Heart right ventricle (tissue), 16 donors: ENCODE data around the gene GPRC5C. TPM values are rescaled to one million over a fixed set of nuclear protein-coding genes. Genes with fewer than 3 reads are reported as not detected.
A peak's percentile ranks its signal among the peaks of the same experiment; 100 is the strongest.

Experiments
- ATAC-seq, 8 donors: fragments of 200-7000 bp; cut with Tn5 transposase; one replicate each; pipeline ENCODE4 v1.9.1; 2020; ENCODE audit warnings: mild to moderate bottlenecking in 8 of 8, moderate library complexity in 8 of 8, moderate number of reproducible peaks in 1 of 8
- DNase-seq, 2 donors: peaks; one replicate each; pipeline ENCODE4 v3.0.0-alpha.2; 2020
- H3K27ac ChIP-seq, 10 donors: fragments of 200-600 bp; sonication (generic) in 2 of 10; one replicate each; pipeline versions ENCODE4 v1.5.0 to v1.8.0; 2020 to 2022; ENCODE audit warnings: mild to moderate bottlenecking in 3 of 10
- H3K27me3 ChIP-seq, 7 donors: fragments of 200-600 bp; one replicate each; pipeline ENCODE4 v1.8.0; 2021 to 2022; ENCODE audit warnings: mild to moderate bottlenecking in 2 of 7
- H3K36me3 ChIP-seq, 9 donors: fragments of 200-600 bp; sonication (generic) in 1 of 9; one replicate each; pipeline versions ENCODE4 v1.5.0 to v1.8.0; 2020 to 2022; ENCODE audit warnings: mild to moderate bottlenecking in 2 of 9
- H3K4me1 ChIP-seq, 9 donors: fragments of 200-600 bp; sonication (generic) in 1 of 9; one replicate each; pipeline versions ENCODE4 v1.5.0 to v1.8.0; 2020 to 2022; ENCODE audit warnings: mild to moderate bottlenecking in 4 of 9
- H3K4me3 ChIP-seq, 10 donors: fragments of 200-600 bp; sonication (generic) in 2 of 10; one replicate each; pipeline versions ENCODE4 v1.5.0 to v1.8.0; 2020 to 2022; ENCODE audit warnings: mild to moderate bottlenecking in 7 of 10, moderate library complexity in 2 of 10
- H3K9me3 ChIP-seq, 11 donors: fragments of 200-600 bp in 10 of 11; sonication (generic) in 2 of 11; one replicate each; pipeline versions ENCODE4 v1.5.0 to v1.8.0; 2013 to 2022; ENCODE audit warnings: mild to moderate bottlenecking in 2 of 11, control low read depth in 1 of 11, moderate library complexity in 1 of 11
- WGBS, 2 donors: extraction: QIAGEN DNeasy Blood & Tissue Kit; methylation state at CpG; one replicate each; pipeline ENCODE4 v1.1.7; 2013; ENCODE audit warnings: inconsistent platforms in 1 of 2; 5-methylcytosine and 5-hydroxymethylcytosine counted together
- intact Hi-C, 10 donors: fragments of 100-400 bp; cut with DNase I; formaldehyde crosslinking; loops; one replicate each; pipeline versions ENCODE4 v1.11.1 to v1.14.2; 2022
- polyA plus RNA-seq, 2 donors: library from polyadenylated mRNA; stranded (reverse); fragments of 200-250 nt; gene quantifications; one replicate each; pipeline ENCODE4 v1.2.3, GENCODE V29; 2013
- total RNA-seq, 10 donors: library from RNA; stranded (reverse); fragmentation: NEBNext Ultra II Directional in 3 of 10; extraction: Animal tissue kit (Norgen Biotek cat#: 25700) in 3 of 10; gene quantifications; one replicate each; pipeline versions ENCODE4 v1.2.1 to v1.2.4, GENCODE V29; 2021 to 2023
- TF ChIP-seq, protein P1 (sequence below), 9 donors: fragments of 200-600 bp; sonication (generic) in 2 of 9; IDR thresholded peaks; one replicate each; pipeline versions ENCODE4 v1.5.0 to v1.8.0; 2021 to 2022; ENCODE audit warnings: antibody characterized with exemption in 9 of 9, mild to moderate bottlenecking in 5 of 9, moderate library complexity in 1 of 9
- donor health status: Arrhythmogenic right ventricular cardiomyopathy.
- donor health status: ischemic (EF 13 %, LVEDD 7.1; RV severe dilation, severe dysfunction).
- donor health status: healthy with polysubstance abuse.
- donor health status: DM: no; HTN: yes; CAD: no.
- donor health status: DM: no; HTN: no; CAD: no.
- donor health status: ischemic (EF 25% LVEDD 6.9; RV normal size, moderate dysfunction).
- donor health status: ischemic (EF 25% LVEDD 5.7; RV mildly dilated, moderate dysfunction).
- donor health status: healthy.
- donor health status: DM: yes; HTN: yes; CAD: no.
- donor health status: Ischemic cardiomyopathy.
- donor health status: ischemic (EF 35%, LVEDD 5.7; RV mildly dilated, moderate dysfunction).
- donor health status: nonischemic (EF 11% LVEDD 7.7; RV severe dilation, severe dysfunction).
- donor health status: DM: yes; HTN: yes; CAD: no.
- donor health status: PGD.
- donor health status: ischemic (EF 29% LVEDD 5.4; RV normal size, mild dysfunction).
- donor health status: nonischemic (EF 23%, LVEDD 6.1; RV moderate dilation, normal function).

GPRC5C gene
- total and polyA plus RNA-seq, 12 donors = 28.0 to 41.0 (median 32.5) TPM

GRCh38 chr17:74444406-74444805 lies 12.5 kb downstream of the GPRC5C start:
- peak in 1 of 2 donors; percentile 63 for DNase-seq
- no peaks in the 10 kb centered on the region for H3K9me3 ChIP-seq
- peaks cover 28 to 71% (median 59%) of the 10 kb centered on the region in 9 donors for H3K4me1 ChIP-seq

GRCh38 chr17:74445158-74445557 lies 13.3 kb downstream of the GPRC5C start:
- intact Hi-C loops = loop anchor here in 1 of 10 donors (10.0 kb wide), 1 partner anchor 230 kb away; the partner anchor contains the start of gene TTYH2
- no peak for ATAC-seq
- WGBS, 2 donors = 83 to 85% methylated on average over 7 of the region's 7 CpGs
- Histone ChIP-seq H3K27me3 (no peaks in the 10 kb centered on the region), H3K27ac (peak overlapping the region in 8 of 10 donors; percentile 87 to 97 (median 90)), H3K36me3 (peaks cover 0 to 27% (median 0%) of the 10 kb centered on the region in 9 donors), H3K9me3 (no peaks in the 10 kb centered on the region), H3K4me1 (peaks cover 28 to 78% (median 59%) of the 10 kb centered on the region in 9 donors), H3K4me3 (no peak overlapping the region)
- TF ChIP-seq, protein P1, sequence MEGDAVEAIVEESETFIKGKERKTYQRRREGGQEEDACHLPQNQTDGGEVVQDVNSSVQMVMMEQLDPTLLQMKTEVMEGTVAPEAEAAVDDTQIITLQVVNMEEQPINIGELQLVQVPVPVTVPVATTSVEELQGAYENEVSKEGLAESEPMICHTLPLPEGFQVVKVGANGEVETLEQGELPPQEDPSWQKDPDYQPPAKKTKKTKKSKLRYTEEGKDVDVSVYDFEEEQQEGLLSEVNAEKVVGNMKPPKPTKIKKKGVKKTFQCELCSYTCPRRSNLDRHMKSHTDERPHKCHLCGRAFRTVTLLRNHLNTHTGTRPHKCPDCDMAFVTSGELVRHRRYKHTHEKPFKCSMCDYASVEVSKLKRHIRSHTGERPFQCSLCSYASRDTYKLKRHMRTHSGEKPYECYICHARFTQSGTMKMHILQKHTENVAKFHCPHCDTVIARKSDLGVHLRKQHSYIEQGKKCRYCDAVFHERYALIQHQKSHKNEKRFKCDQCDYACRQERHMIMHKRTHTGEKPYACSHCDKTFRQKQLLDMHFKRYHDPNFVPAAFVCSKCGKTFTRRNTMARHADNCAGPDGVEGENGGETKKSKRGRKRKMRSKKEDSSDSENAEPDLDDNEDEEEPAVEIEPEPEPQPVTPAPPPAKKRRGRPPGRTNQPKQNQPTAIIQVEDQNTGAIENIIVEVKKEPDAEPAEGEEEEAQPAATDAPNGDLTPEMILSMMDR (IDR thresholded peaks at IDR 0.05) = no peak
- DNase-seq = no peak

More at GRCh38 chr17:74444406-74444805, 12.5 kb downstream of the GPRC5C start:
- TF ChIP-seq, protein P1 (IDR thresholded peaks at IDR 0.05) = no peak
- 33 to 47% methylated on average over 12 of the region's 12 CpGs for WGBS, 2 donors
- Histone ChIP-seq H3K27me3 (no peaks in the 10 kb centered on the region), H3K36me3 (peaks cover 0 to 30% (median 0%) of the 10 kb centered on the region in 9 donors), H3K4me3 (no peak overlapping the region), H3K27ac (peak overlapping the region in 9 of 10 donors; percentile 87 to 97 (median 89))
- peak in 7 of 8 donors; percentile 7 to 32 (median 16) for ATAC-seq
- intact Hi-C loops = loop anchor here in 1 of 10 donors (10.0 kb wide), 1 partner anchor 230 kb away; the partner anchor contains the start of gene TTYH2

GRCh38 chr17:74446551-74447500 lies 14.9 kb downstream of the GPRC5C start:
- H3K9me3 ChIP-seq = no peaks in the 10 kb centered on the region
- intact Hi-C loops = loop anchor here in 1 of 10 donors (10.0 kb wide), 1 partner anchor 232 kb away; the partner anchor contains the start of gene TTYH2
- H3K36me3 ChIP-seq = peaks cover 0 to 17% (median 0%) of the 10 kb centered on the region in 9 donors
- TF ChIP-seq, protein P1 (IDR thresholded peaks at IDR 0.05) = peak in 1 of 9 donors; percentile 17
- peak overlapping the region in 6 of 10 donors; percentile 0 to 31 (median 18) for H3K4me3 ChIP-seq
- DNase-seq = peak; percentile 76 to 81
- peak; percentile 23 to 62 (median 47) for ATAC-seq
- no peaks in the 10 kb centered on the region for H3K27me3 ChIP-seq
- peak overlapping the region; percentile 67 to 97 (median 88) for H3K27ac ChIP-seq
- peaks cover 28 to 93% (median 59%) of the 10 kb centered on the region in 9 donors for H3K4me1 ChIP-seq
- WGBS, 2 donors = 24 to 40% methylated on average over 31 of the region's 31 CpGs

GRCh38 chr17:74447628-74448159 lies 15.8 kb downstream of the GPRC5C start:
- peak overlapping the region in 1 of 10 donors; percentile 31 for H3K4me3 ChIP-seq
- H3K4me1 ChIP-seq = peaks cover 26 to 93% (median 57%) of the 10 kb centered on the region in 9 donors
- no peak for ATAC-seq
- no peak for DNase-seq
- intact Hi-C loops = loop anchor here in 1 of 10 donors (10.0 kb wide), 1 partner anchor 233 kb away; the partner anchor contains the start of gene TTYH2
- H3K36me3 ChIP-seq = peaks cover 0 to 17% (median 0%) of the 10 kb centered on the region in 9 donors
- peak overlapping the region in 9 of 10 donors; percentile 67 to 97 (median 88) for H3K27ac ChIP-seq
- peaks cover 0 to under 1% (median 0%) of the 10 kb centered on the region in 7 donors for H3K27me3 ChIP-seq
- TF ChIP-seq, protein P1 (IDR thresholded peaks at IDR 0.05) = no peak
- H3K9me3 ChIP-seq = no peaks in the 10 kb centered on the region
- WGBS, 2 donors = 94 to 95% methylated on average over 11 of the region's 11 CpGs
